Activated naive CD4-positive, alpha-beta T cell treated with anti-CD3 and anti-CD28 coated beads for 36 hours (primary cell): ENCODE data around the gene SYK. TPM values are rescaled to one million over a fixed set of nuclear protein-coding genes. Genes with fewer than 3 reads are reported as not detected.
"Not testable (repeated sequence)": the region's sequence is repeated elsewhere in the genome, so short reads cannot be mapped to it uniquely, and the experiment has no call there.

ENCODE experiments used
- CTCF ChIA-PET: fragments of 350-600 bp; sonication (Branson Sonifier 250); formaldehyde crosslinking; loops from one replicate; lab custom pipeline; 2021; ENCODE audit warnings: antibody characterized with exemption; lab: Charles Lee
- DNase-seq: peaks from one replicate; pipeline ENCODE4 v3.0.0-alpha.2; 2020
- H3K27ac Mint-ChIP-seq: one replicate; pipeline ENCODE4 v1.8.0; 2021; ENCODE audit warnings: mild to moderate bottlenecking, mixed read lengths
- H3K27me3 Mint-ChIP-seq: one replicate; pipeline ENCODE4 v1.8.0; 2021; ENCODE audit warnings: low read depth, mixed read lengths
- H3K36me3 Mint-ChIP-seq: one replicate; pipeline ENCODE4 v1.8.0; 2021; ENCODE audit warnings: low read depth, mixed read lengths
- H3K4me1 Mint-ChIP-seq: one replicate; pipeline ENCODE4 v1.8.0; 2021; ENCODE audit warnings: low read depth, mixed read lengths
- H3K4me3 Mint-ChIP-seq: one replicate; pipeline ENCODE4 v1.8.0; 2021; ENCODE audit warnings: mild to moderate bottlenecking, moderate library complexity, mixed read lengths
- H3K9me3 Mint-ChIP-seq: one replicate; pipeline ENCODE4 v1.8.0; 2021; ENCODE audit warnings: mixed read lengths
- intact Hi-C: fragments of 100-400 bp; cut with micrococcal nuclease; formaldehyde crosslinking; loops from one replicate; pipeline ENCODE4 v1.15.1; 2023
- total RNA-seq, 2 experiments: library from RNA; stranded (reverse); gene quantifications; one replicate each; pipeline ENCODE4 v1.2.3, GENCODE V29; 2021

The SYK gene
- under 1 TPM; 0.07 to 0.19 TPM for total RNA-seq

GRCh38 chr9:90801241-90801972, at the start of gene SYK:
TSS of gene SYK (plus strand) at chr9:90801819. CDS start at chr9:90843899, 42,080 bp downstream.
- CTCF ChIA-PET: interaction anchor here (0.9 kb wide), 1 partner anchor 69 kb away, joined by 3 read pairs; no protein-coding TSS in a partner anchor
- no peak within 1 kb of the TSS for H3K27ac Mint-ChIP-seq
- H3K27me3 Mint-ChIP-seq: peaks cover 74% of the 10 kb centered on the region
- no peaks in the 10 kb centered on the region for H3K9me3 Mint-ChIP-seq
- no peaks in the 10 kb centered on the region for H3K36me3 Mint-ChIP-seq
- intact Hi-C loops: no loop called here
- DNase-seq: no peak
- H3K4me1 Mint-ChIP-seq: peaks cover 2% of the 10 kb centered on the region
- peak within 1 kb of the TSS; percentile 56 for H3K4me3 Mint-ChIP-seq

DNA sequence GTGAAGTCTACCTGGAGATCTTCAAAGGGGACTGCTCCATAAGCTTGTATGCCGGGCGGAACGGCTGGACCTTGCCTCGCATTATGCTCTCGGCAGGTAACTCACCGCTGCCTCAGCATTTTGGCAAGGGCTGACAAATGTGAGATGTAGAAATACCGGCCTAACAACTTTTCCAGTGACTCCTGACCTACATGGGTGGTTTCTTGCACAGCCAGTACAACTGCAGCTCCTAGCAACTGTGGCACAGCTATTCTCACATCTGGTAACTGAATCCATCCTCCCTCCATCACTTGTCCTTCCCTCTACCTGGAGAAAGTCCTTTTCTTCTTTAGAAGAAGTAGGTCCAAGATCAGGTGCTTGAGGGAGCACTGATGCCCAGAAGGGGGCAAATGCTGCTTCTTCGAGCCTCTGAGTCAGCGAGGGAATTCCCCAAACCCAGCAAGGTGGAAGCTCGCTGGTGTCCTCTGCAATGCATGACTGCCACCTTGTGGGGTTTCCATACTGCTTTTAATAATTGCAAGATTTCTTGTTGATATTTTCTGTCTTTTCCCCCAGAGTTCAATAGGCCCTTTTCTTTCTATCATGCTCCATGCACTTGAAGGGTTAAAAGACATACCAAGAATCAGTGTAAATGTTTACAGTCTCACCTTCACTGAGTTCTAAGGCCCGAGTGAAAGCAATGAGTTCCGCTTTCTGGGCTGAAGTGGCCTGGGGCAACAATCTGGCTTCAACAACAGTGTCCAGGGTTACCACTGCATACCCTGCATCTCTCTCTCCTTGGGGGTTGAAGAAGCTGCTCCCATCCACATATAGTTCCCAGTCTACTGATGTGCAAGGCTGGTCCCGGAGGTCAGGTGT, 45.9 kb upstream of the SYK start:
- not testable (repeated sequence) for H3K36me3 Mint-ChIP-seq, H3K27ac Mint-ChIP-seq, H3K27me3 Mint-ChIP-seq, H3K9me3 Mint-ChIP-seq, H3K4me3 Mint-ChIP-seq, H3K4me1 Mint-ChIP-seq
- peak; percentile 90 for DNase-seq
- CTCF ChIA-PET: interaction anchor here (0.7 to 1.6 kb wide), 7 partner anchors 9 to 1158 kb away, joined by 3 to 4 read pairs (median 3); no protein-coding TSS in a partner anchor
- intact Hi-C loops: loop anchor here (1.0 to 5.0 kb wide), 4 partner anchors 116 to 1153 kb away; no protein-coding TSS in a partner anchor

- H3K4me3 Mint-ChIP-seq, CTCF ChIA-PET, H3K9me3 Mint-ChIP-seq, H3K27ac Mint-ChIP-seq, intact Hi-C loops, H3K27me3 Mint-ChIP-seq, DNase-seq, H3K36me3 Mint-ChIP-seq, H3K4me1 Mint-ChIP-seq: not testable (repeated sequence)
Measured at GRCh38 chr9:90760577-90760976, 41.0 kb upstream of the SYK start.

DNA sequence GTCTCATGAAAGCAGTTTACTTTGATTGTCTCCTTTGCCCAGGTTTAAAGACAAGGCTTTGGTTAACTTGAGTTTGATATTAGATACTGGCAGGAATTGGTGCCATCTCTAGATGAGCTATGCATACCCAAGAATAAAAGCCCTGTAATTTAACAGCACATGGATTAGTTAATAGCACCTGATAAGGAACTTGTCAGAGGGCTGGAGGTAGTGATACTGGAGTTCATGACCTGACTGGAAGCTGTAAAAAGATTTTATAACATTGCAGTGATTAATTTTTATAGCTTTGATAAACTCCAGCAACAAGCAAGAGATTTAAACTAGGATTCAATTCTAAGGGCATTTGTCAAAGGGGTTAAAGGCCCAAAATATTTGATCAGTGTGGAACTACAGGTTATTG, 34.9 kb upstream of the SYK start:
- Mint-ChIP-seq H3K36me3 (no peaks in the 10 kb centered on the region), H3K4me1 (no peaks in the 10 kb centered on the region), H3K4me3 (no peak overlapping the region), H3K27ac (no peak overlapping the region), H3K27me3 (peaks cover 8% of the 10 kb centered on the region), H3K9me3 (peaks cover 9% of the 10 kb centered on the region)
- CTCF ChIA-PET: interaction anchor here (1.0 kb wide), 1 partner anchor 11 kb away, joined by 3 read pairs; no protein-coding TSS in a partner anchor
- intact Hi-C loops: no loop called here
- no peak for DNase-seq

DNA sequence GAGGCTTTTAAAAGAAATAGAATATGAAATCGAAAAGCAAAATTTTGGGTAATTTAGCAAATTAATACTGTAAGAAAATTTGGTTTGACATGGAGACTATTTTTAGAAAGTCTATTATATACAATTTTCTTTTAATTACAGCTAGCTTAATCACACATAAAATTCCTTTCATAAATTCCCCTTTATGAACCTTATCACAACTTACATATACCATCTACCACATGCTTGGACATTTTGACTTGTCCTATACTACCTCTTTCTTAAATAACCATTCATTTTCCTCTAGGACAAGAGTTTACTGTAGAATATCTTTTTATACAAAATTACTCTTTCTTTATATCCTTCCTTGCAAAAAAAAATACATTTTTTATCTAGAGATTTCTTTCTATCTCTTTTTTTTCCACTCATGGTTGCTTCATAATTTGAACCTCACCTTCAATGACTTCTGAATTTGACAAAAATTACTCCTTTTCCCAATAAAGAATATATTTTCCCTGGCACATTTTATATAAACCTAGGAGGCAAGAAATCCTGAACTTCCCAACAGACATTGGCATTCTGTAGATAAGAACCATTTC, 34.0 kb upstream of the SYK start:
- Mint-ChIP-seq H3K9me3 (peaks cover 9% of the 10 kb centered on the region), H3K4me3 (no peak overlapping the region), H3K36me3 (no peaks in the 10 kb centered on the region), H3K4me1 (no peaks in the 10 kb centered on the region), H3K27ac (no peak overlapping the region), H3K27me3 (peaks cover 8% of the 10 kb centered on the region)
- DNase-seq: no peak
- CTCF ChIA-PET: no interaction called here
- intact Hi-C loops: no loop called here

DNA sequence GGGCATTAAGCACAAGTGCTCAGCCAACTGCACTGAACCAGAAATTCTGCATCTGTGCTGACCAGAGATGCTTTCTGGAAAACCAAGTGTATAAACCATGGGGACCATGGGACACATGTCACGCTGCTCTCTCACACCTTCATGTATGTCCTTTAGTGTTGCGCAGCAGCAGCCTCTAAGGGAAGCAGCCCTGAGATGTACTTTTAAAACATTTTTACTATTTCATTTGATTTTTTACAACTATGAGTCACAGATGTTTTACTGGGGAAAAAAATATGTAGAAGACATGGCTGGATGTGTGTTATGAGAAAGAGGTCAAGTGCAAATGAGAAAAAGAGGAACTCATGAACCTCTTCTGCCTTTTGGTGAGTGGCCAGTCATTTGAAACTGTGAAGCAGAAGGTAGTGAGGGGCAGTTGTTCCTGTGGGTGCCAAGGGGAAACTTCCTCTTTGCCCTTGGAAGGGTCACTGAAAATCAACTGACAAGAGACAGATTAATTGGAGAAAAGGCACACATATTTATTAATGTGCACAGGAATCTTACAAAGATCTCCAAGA, 31.4 kb upstream of the SYK start:
- Mint-ChIP-seq H3K9me3 (peaks cover 9% of the 10 kb centered on the region), H3K27ac (no peak overlapping the region), H3K27me3 (peaks cover 8% of the 10 kb centered on the region), H3K36me3 (no peaks in the 10 kb centered on the region), H3K4me3 (no peak overlapping the region), H3K4me1 (no peaks in the 10 kb centered on the region)
- CTCF ChIA-PET: no interaction called here
- intact Hi-C loops: no loop called here
- no peak for DNase-seq

GRCh38 chr9:90770927-90771326, 30.7 kb upstream of the SYK start:
- Mint-ChIP-seq H3K9me3 (peaks cover 9% of the 10 kb centered on the region), H3K36me3 (no peaks in the 10 kb centered on the region), H3K27me3 (peaks cover 8% of the 10 kb centered on the region), H3K4me1 (no peaks in the 10 kb centered on the region), H3K4me3 (no peak overlapping the region), H3K27ac (no peak overlapping the region)
- CTCF ChIA-PET: no interaction called here
- intact Hi-C loops: no loop called here
- no peak for DNase-seq

DNA sequence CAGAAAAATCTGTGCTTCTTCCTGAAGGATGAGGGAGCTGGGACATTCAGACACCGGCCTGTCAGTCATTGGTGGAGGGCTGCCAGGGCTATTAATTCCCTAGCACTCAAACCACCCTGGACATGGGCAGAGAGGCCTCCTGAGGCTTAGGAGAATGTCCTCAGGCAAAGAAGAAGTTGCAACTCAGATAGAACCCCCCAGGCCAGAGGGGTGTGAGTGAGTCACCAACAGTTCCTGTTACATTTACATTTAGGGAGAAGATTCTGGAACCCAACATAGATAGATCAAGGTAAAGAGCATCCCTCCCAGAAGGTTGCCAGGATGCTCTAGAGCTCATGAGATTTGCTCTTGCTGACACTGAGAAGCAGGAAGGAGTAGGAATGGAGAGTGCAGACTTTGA, 29.2 kb upstream of the SYK start:
- Mint-ChIP-seq H3K4me1 (no peaks in the 10 kb centered on the region), H3K9me3 (peaks cover 3% of the 10 kb centered on the region), H3K4me3 (no peak overlapping the region), H3K36me3 (no peaks in the 10 kb centered on the region), H3K27ac (no peak overlapping the region), H3K27me3 (peaks cover 8% of the 10 kb centered on the region)
- intact Hi-C loops: no loop called here
- no peak for DNase-seq
- CTCF ChIA-PET: interaction anchor here (0.5 kb wide), 1 partner anchor 192 kb away, joined by 5 read pairs; no protein-coding TSS in a partner anchor

GRCh38 chr9:90773617-90774016, 28.0 kb upstream of the SYK start:
- no peak for DNase-seq
- Mint-ChIP-seq H3K9me3 (no peaks in the 10 kb centered on the region), H3K4me1 (no peaks in the 10 kb centered on the region), H3K36me3 (no peaks in the 10 kb centered on the region), H3K27ac (no peak overlapping the region), H3K4me3 (no peak overlapping the region), H3K27me3 (peaks cover 4% of the 10 kb centered on the region)
- CTCF ChIA-PET: interaction anchor here (1.2 kb wide), 1 partner anchor 9 kb away, joined by 3 read pairs; no protein-coding TSS in a partner anchor
- intact Hi-C loops: no loop called here

DNA sequence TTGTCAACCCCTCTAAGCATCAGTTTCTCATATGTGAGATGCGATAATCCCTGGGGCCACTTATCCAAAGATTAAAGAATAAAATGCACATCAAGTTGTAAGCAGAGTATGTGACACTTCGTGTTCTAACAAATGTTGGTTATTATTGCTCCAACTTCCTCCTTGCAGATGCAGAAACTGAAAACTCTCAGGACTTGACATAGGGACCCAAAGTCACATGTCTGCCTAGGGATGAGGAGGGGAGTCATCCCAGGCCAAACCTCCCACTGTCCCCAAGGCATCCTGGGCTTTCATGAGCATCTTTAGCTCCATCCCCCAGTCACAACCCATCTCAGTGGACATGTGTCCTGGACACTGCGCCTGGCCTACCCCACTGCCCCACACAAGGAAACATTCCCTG, 27.5 kb upstream of the SYK start:
- Mint-ChIP-seq H3K27me3 (peaks cover 3% of the 10 kb centered on the region), H3K9me3 (no peaks in the 10 kb centered on the region), H3K4me3 (no peak overlapping the region), H3K4me1 (no peaks in the 10 kb centered on the region), H3K36me3 (no peaks in the 10 kb centered on the region), H3K27ac (no peak overlapping the region)
- no peak for DNase-seq
- CTCF ChIA-PET: interaction anchor here (1.2 kb wide), 1 partner anchor 9 kb away, joined by 3 read pairs; no protein-coding TSS in a partner anchor
- intact Hi-C loops: no loop called here

- CTCF ChIA-PET: no interaction called here
- intact Hi-C loops: no loop called here
- Mint-ChIP-seq H3K4me3 (no peak overlapping the region), H3K27me3 (no peaks in the 10 kb centered on the region), H3K27ac (no peak overlapping the region), H3K4me1 (no peaks in the 10 kb centered on the region), H3K36me3 (no peaks in the 10 kb centered on the region), H3K9me3 (no peaks in the 10 kb centered on the region)
- DNase-seq: no peak
Measured at GRCh38 chr9:90774682-90775081, 26.9 kb upstream of the SYK start.

DNA sequence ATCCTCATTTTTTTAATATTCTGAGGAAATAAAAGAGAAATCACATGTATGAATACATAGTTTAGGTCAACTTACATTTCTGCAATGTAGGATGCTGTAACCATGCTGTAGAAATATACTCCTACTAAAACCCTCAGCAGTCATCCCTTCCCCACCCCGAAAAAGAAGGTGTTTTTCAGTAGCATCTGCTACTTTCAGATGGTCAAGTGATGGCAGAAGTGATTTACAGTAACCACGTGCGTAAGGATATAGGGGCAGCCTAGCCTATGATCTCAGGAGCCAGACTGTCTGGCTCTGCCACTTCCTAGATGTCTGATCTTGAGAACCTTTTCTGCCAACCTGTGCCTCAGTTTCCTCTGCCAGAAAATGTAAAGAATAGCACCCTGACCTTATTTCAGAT, 26.0 kb upstream of the SYK start:
- CTCF ChIA-PET: no interaction called here
- no peak for DNase-seq
- H3K4me3 Mint-ChIP-seq: no peak overlapping the region

More for the DNA sequence above, 26.0 kb upstream of the SYK start:
- H3K27me3 Mint-ChIP-seq: no peaks in the 10 kb centered on the region
- H3K4me1 Mint-ChIP-seq: no peaks in the 10 kb centered on the region
- H3K9me3 Mint-ChIP-seq: no peaks in the 10 kb centered on the region
- intact Hi-C loops: no loop called here
- H3K27ac Mint-ChIP-seq: no peak overlapping the region
- H3K36me3 Mint-ChIP-seq: no peaks in the 10 kb centered on the region
